PC-9 (cell line): Measurements from ENCODE around the gene GXYLT1.

Experiments used
- CTCF ChIP-seq: fragments of 200-600 bp; sonication (generic); conservative IDR thresholded peaks from 2 replicates; pipeline ENCODE4 v1.6.1; 2017; ENCODE audit warnings: mixed run types, antibody characterized with exemption, mild to moderate bottlenecking, moderate library complexity
- EZH2 ChIP-seq: fragments of 200-600 bp; sonication (generic); IDR thresholded peaks from 2 replicates; pipeline ENCODE4 v1.8.0; 2017; ENCODE audit warnings: antibody characterized with exemption, low read depth

- TF ChIP-seq CTCF (no peak), EZH2 (no peak)
These were observed 85.5 kb downstream of the GXYLT1 start for GRCh38 chr12:42059127-42059526.
